ENCODE results near the gene TMPO. TPM values are rescaled to one million over a fixed set of nuclear protein-coding genes. Genes with fewer than 3 reads are reported as not detected.

Gene TMPO
- 85.8 and 96.5 TPM in 2 replicates for total RNA-seq

GRCh38 chr12:98515287-98516110 lies at the start of gene TMPO:
Gene TMPO, plus strand, starts transcription at chr12:98515590. Its CDS starts 278 bp downstream, at chr12:98515868.

DNA sequence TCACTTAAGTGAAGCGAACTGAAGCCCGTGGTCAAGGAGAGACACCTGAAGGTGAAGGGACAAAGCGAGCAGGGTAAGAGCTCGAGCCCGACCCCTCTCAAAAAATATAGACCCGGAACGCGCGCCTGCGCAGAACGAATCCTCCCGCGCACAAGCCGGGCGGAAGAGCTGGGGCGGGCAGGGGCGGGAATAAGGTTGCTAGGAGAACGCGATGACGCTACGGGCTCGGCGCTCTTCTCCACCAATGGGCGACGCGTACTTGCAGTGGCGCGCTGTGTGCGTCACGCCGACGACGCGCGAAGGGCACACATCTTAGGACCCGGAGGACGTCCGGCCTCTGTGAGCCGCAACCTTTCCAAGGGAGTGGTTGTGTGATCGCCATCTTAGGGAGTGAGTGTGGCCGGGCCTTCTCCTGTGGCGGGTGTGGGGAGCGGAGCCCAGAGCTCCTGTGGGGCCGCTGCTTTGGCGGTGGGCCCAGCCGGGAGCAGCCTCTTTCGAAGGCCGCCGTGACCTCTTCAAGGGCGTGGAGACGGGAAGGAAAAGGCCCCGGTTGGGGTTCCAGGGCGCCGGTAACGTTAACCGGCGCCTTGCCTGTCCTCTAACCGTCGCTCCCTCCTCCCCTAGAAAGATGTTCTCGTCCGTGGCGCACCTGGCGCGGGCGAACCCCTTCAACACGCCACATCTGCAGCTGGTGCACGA lies 78.1 kb downstream of the TMPO start, which contains the start of gene SLC25A3:
TSS of gene SLC25A3 (plus strand) at position 336 of the 699 bp plus-strand sequence. CDS start at position 629, 293 bp downstream.

Other genes starting within 250 kb of the TMPO start
- 431 and 507 TPM in 2 replicates for gene SLC25A3, start 78.1 kb downstream of the TMPO start, total RNA-seq
- 35.4 and 39.5 TPM in 2 replicates for gene IKBIP, start 129.2 kb downstream of the TMPO start, total RNA-seq
- 25.1 and 34.9 TPM in 2 replicates for gene APAF1, start 129.7 kb downstream of the TMPO start, total RNA-seq

Measured in bladder microvascular endothelial cell (primary cell).